ENCODE data around the gene RIMBP3C.
"Not testable (repeated sequence)": the region's sequence is repeated elsewhere in the genome, so short reads cannot be mapped to it uniquely, and the experiment has no call there.

Gene RIMBP3C

GRCh38 chr22:21573293-21573734 lies 22.1 kb upstream of the RIMBP3C start:
- no peak for DNase-seq (ENCODE audit: low read depth)

GRCh38 chr22:21571679-21572078 lies 20.4 kb upstream of the RIMBP3C start:
- no peak for DNase-seq (ENCODE audit: low read depth)

GRCh38 chr22:21570398-21570797 lies 19.1 kb upstream of the RIMBP3C start:
- DNase-seq (ENCODE audit: low read depth) = no peak

- no peak for DNase-seq (ENCODE audit: low read depth)
These were observed 18.4 kb upstream of the RIMBP3C start for GRCh38 chr22:21569459-21570170.

- DNase-seq (ENCODE audit: low read depth) = not testable (repeated sequence)
These were observed 17.8 kb upstream of the RIMBP3C start for GRCh38 chr22:21569076-21569427.

GRCh38 chr22:21568347-21569075 lies 17.2 kb upstream of the RIMBP3C start:
- DNase-seq (ENCODE audit: low read depth) = no peak

- DNase-seq (ENCODE audit: low read depth) = peak; percentile 19
These were observed 16.4 kb upstream of the RIMBP3C start, which contains the start of gene UBE2L3 for GRCh38 chr22:21567456-21568346. Gene UBE2L3 (plus strand): TSS chr22:21567714. CDS start chr22:21567745, 31 bp downstream.

GRCh38 chr22:21564411-21564810 lies 13.2 kb upstream of the RIMBP3C start:
- DNase-seq (ENCODE audit: low read depth) = no peak

GRCh38 chr22:21563912-21564311 lies 12.7 kb upstream of the RIMBP3C start:
- DNase-seq (ENCODE audit: low read depth) = no peak

- not testable (repeated sequence) for DNase-seq (ENCODE audit: low read depth)
These were observed 9.4 kb upstream of the RIMBP3C start for GRCh38 chr22:21560657-21561056.

GRCh38 chr22:21559345-21560125 lies 8.3 kb upstream of the RIMBP3C start:
- not testable (repeated sequence) for DNase-seq (ENCODE audit: low read depth)

GRCh38 chr22:21550678-21551047 lies 598 bp downstream of the RIMBP3C start:
- not testable (repeated sequence) for DNase-seq (ENCODE audit: low read depth)

- not testable (repeated sequence) for DNase-seq (ENCODE audit: low read depth)
These were observed 1.1 kb downstream of the RIMBP3C start for GRCh38 chr22:21550008-21550677.

GRCh38 chr22:21549558-21549957 lies 1.7 kb downstream of the RIMBP3C start:
- DNase-seq (ENCODE audit: low read depth) = not testable (repeated sequence)

- DNase-seq (ENCODE audit: low read depth) = not testable (repeated sequence)
These were observed 6.6 kb downstream of the RIMBP3C start for GRCh38 chr22:21544432-21545322.

- not testable (repeated sequence) for DNase-seq (ENCODE audit: low read depth)
These were observed 11.4 kb downstream of the RIMBP3C start for GRCh38 chr22:21539862-21540261.

GRCh38 chr22:21532863-21533648 lies 18.2 kb downstream of the RIMBP3C start:
- not testable (repeated sequence) for DNase-seq (ENCODE audit: low read depth)

- DNase-seq (ENCODE audit: low read depth) = not testable (repeated sequence)
These were observed 19.7 kb downstream of the RIMBP3C start for GRCh38 chr22:21531525-21531924.
